LNCaP clone FGC (cell line): ENCODE measurements around the gene LDLRAD4.

ENCODE experiments used
- DNase-seq: peaks from one replicate; pipeline ENCODE4 v3.0.0-alpha.2; 2011; ENCODE audit warnings: low read depth
- H3K4me3 ChIP-seq: 2 replicates; pipeline ENCODE4 v1.5.1; 2011; ENCODE audit warnings: mild to moderate bottlenecking, low read depth, low read length, control low read depth
- TF ChIP-seq, protein P1 (sequence below): IDR thresholded peaks from 2 replicates; pipeline ENCODE4 v1.5.1; 2012; ENCODE audit warnings: mild to moderate bottlenecking; ENCODE audit not compliant: control insufficient read depth, insufficient read depth; ENCODE audit errors: extremely low read depth

The LDLRAD4 gene

DNA sequence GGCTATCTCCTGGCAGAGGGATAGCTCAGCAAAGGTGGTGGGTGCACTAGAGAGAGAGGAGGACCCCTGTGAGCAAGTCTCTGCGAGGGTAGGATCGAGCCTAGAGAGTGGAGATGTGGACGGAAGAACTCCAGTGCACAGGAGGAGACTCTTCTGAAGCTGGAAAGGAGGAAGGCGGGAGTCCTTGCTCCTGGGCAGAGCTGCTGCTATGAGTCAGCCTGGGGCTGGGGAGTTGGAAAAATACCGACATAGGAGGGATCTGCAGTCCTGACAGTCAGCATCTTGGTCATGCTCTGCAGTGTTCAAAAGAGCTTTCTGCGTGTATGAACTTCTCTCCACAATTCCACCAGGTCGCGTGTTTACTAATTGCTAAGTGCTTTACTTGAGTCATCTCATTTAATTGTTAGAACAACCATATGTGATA is 233.8 kb downstream of the LDLRAD4 start:
- H3K4me3 ChIP-seq, result no peak overlapping the region
- no peak for DNase-seq
- TF ChIP-seq, protein P1, sequence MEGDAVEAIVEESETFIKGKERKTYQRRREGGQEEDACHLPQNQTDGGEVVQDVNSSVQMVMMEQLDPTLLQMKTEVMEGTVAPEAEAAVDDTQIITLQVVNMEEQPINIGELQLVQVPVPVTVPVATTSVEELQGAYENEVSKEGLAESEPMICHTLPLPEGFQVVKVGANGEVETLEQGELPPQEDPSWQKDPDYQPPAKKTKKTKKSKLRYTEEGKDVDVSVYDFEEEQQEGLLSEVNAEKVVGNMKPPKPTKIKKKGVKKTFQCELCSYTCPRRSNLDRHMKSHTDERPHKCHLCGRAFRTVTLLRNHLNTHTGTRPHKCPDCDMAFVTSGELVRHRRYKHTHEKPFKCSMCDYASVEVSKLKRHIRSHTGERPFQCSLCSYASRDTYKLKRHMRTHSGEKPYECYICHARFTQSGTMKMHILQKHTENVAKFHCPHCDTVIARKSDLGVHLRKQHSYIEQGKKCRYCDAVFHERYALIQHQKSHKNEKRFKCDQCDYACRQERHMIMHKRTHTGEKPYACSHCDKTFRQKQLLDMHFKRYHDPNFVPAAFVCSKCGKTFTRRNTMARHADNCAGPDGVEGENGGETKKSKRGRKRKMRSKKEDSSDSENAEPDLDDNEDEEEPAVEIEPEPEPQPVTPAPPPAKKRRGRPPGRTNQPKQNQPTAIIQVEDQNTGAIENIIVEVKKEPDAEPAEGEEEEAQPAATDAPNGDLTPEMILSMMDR, result no peak

DNA sequence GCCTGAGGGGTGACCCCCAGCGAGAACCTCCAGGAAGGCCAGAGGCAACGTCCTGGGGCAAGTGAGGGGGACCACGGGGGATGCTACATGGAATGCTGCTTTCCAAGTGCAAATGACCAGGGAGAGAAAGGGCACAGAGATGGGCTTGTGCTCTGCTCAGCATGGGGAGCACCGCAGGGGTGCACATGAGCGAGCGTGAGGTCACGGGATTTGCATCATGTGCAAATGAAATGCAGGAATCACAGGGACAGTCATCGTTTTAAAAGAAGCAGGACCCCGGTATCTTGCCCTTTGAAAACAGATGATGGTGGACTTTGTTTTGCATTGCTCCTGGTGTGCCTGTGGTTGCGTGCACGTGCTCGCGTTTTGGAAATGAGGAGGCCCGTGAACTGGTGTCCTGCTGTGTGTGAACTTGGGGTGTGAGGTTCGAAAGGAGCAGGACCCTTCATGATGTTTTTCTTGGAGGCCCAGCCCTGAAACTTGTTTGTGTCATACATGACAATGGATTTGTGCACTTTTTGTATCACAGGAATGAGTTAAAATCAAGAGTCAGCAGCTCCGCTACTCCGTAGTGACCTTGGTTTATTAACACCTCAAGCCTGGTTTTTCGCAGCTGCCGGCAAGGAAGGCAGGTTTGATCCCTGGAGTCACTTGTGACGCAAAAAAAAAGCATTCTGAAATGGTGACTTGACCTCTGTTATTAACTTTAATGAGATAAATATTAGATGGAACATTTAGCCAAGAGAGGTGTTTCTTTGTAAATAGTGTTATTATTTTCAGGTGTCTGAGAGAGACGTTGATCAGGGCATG is 234.5 kb downstream of the LDLRAD4 start:
- TF ChIP-seq, protein P1, result no peak
- no peak overlapping the region for H3K4me3 ChIP-seq
- no peak for DNase-seq

DNA sequence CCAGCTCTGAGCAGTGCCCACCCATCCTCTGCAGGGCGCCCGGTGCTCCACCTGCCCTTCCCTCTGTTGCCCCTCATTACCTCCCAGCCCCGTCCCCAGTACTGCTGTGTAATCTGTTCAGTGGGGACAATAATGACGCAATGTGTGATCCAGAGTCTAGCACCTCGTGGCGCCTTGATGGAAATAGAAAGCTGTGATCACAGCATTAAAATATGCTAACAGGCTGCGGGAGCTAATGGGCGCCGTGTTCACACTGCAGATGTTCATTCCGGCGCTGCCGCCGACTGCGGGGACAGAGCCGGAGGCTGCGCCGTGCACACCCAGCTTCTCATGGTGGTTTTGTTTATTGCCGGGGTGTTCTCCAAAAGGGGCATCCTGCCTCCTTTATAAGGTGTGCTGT is 235.2 kb downstream of the LDLRAD4 start:
- no peak overlapping the region for H3K4me3 ChIP-seq
- TF ChIP-seq, protein P1, result no peak
- DNase-seq, result no peak

DNA sequence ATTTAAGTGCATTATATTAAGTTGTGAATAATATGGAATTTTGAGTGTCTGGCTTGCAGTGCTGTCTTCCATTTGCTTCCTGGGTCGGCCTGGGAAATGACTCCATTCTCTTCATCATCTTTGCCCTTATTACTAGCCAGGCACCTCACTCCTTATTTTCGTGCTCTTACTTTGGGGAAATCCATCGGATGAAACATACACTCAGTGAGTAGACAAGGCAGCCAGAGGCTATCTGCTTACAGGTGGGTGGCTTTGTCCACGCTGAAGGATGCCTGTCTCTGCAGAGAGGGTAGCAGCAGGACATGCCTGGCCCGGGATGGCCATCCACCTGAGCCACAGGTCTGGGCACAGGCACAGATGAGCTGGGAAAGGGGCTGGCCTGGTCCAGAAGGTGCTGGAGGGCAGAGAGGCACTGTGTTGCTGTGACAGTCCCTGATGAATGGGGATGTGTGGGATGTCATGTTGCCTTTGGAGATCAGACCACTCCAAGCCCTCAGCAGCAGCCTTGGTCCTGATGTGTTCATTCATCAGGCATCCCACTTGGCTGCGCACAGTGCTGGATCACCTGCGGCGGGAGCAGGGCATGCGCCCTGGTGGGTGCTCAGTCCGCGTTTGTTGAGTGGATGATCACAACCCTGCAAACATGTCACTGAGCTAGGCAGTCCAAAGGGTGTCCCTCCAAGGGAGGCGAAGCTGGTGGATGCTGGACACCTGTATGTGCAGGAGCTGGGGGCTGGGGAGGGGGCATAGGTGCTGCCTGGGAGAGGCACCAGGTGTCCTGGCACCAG is 236.0 kb downstream of the LDLRAD4 start:
- TF ChIP-seq, protein P1, result no peak
- no peak overlapping the region for H3K4me3 ChIP-seq
- no peak for DNase-seq

DNA sequence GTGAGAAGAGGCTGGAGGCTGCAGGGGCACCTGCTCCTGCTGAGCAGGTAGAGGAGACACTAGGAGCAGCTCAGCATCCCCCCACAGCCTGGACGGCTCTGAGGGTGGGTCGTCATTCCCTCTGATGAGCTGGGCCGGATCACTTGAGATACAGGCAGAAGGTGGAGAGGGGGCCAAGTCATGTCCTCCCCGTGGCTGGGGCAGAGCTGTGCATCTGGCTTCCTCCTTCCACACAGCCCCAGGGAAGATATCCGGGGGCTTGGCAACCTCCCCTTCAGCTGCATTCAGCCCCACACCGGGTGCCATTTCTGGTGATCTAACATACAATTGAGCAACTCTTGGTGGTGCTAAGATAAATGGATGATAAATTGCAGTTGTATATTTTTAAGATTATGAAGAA is 236.9 kb downstream of the LDLRAD4 start:
- TF ChIP-seq, protein P1, result no peak
- H3K4me3 ChIP-seq, result no peak overlapping the region
- no peak for DNase-seq

DNA sequence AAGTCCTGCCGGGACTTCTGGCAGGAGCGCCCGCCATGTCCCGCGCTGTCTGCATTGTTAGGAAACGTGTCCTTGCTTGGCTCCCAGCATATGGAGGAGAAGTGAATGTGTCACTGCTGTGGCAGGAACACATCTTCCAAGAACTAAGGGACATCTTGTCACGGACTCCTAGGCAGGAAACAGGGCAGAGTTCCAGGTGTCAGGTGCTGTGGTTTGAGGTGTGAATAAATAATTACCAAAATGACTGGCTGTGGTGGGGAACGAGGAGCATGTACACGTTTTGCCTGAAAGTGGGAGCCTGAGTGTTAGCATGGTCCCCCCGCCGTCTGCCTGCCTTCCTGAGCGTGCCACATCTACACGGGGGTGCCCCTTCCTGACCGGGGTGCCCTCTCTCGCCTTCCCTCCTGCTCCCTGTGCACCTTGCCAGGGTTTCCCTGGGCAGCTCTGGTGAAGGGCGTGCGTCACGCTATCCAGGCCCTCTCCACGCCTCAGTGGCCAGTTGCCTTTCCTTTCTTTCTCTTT is 237.5 kb downstream of the LDLRAD4 start:
- no peak for DNase-seq
- no peak overlapping the region for H3K4me3 ChIP-seq
- TF ChIP-seq, protein P1, result no peak
